Activated CD8-positive, alpha-beta T cell treated with anti-CD3 and anti-CD28 coated beads for 36 hours (primary cell): ENCODE data around the gene APCDD1. TPM values are rescaled to one million over a fixed set of nuclear protein-coding genes. Genes with fewer than 3 reads are reported as not detected.

Experiments
- ATAC-seq: fragments of 200-7000 bp; cut with Tn5 transposase; one replicate; pipeline ENCODE4 v1.10.0; 2021; ENCODE audit warnings: mild to moderate bottlenecking, moderate library complexity
- CTCF ChIA-PET: fragments of 350-600 bp; sonication (Branson Sonifier 250); formaldehyde crosslinking; loops from one replicate; lab custom pipeline; 2021; ENCODE audit warnings: antibody characterized with exemption; lab: Charles Lee
- POLR2A ChIA-PET: fragments of 350-600 bp; sonication (Branson Sonifier 250); formaldehyde crosslinking; loops from one replicate; lab custom pipeline; 2021; ENCODE audit warnings: antibody characterized with exemption; lab: Charles Lee
- DNase-seq: peaks from one replicate; pipeline ENCODE4 v3.0.0-alpha.2; 2020
- H3K27ac Mint-ChIP-seq: one replicate; pipeline ENCODE4 v1.8.0; 2021; ENCODE audit warnings: mild to moderate bottlenecking, mixed read lengths
- H3K27me3 Mint-ChIP-seq: one replicate; pipeline ENCODE4 v1.8.0; 2021; ENCODE audit warnings: mixed read lengths
- H3K36me3 Mint-ChIP-seq: one replicate; pipeline ENCODE4 v1.8.0; 2021; ENCODE audit warnings: low read depth, mixed read lengths
- H3K4me1 Mint-ChIP-seq: one replicate; pipeline ENCODE4 v1.8.0; 2021; ENCODE audit warnings: low read depth, mixed read lengths
- H3K4me3 Mint-ChIP-seq: one replicate; pipeline ENCODE4 v1.8.0; 2021; ENCODE audit warnings: mild to moderate bottlenecking, moderate library complexity, mixed read lengths
- H3K9me3 Mint-ChIP-seq: one replicate; pipeline ENCODE4 v1.8.0; 2021; ENCODE audit warnings: mixed read lengths
- CTCF ChIP-seq: fragments of 200-600 bp; IDR thresholded peaks from one replicate; pipeline ENCODE4 v1.8.0; 2022; ENCODE audit warnings: antibody characterized with exemption, mild to moderate bottlenecking
- intact Hi-C: fragments of 100-400 bp; cut with micrococcal nuclease; formaldehyde crosslinking; loops from one replicate; pipeline ENCODE4 v1.10.0; 2022
- total RNA-seq, 2 experiments: library from RNA; stranded (reverse); gene quantifications; one replicate each; pipeline ENCODE4 v1.2.3, GENCODE V29; 2021

APCDD1 gene
- total RNA-seq, 2 experiments from 2014 or later: not detected

- POLR2A ChIA-PET: no interaction called here
- CTCF ChIA-PET: no interaction called here
These were observed 17.1 kb downstream of the APCDD1 start for GRCh38 chr18:10471574-10471973.

GRCh38 chr18:10473132-10473531 lies 18.7 kb downstream of the APCDD1 start:
- no peaks in the 10 kb centered on the region for H3K36me3 Mint-ChIP-seq
- ChIA-PET POLR2A (no interaction called here), CTCF (no interaction called here)
- H3K4me3 Mint-ChIP-seq: no peak overlapping the region
- H3K4me1 Mint-ChIP-seq: no peaks in the 10 kb centered on the region
- intact Hi-C loops: no loop called here
- no peak overlapping the region for H3K27ac Mint-ChIP-seq
- ATAC-seq (no peak), DNase-seq (no peak)
- H3K27me3 Mint-ChIP-seq: peaks cover 3% of the 10 kb centered on the region
- no peaks in the 10 kb centered on the region for H3K9me3 Mint-ChIP-seq
- no peak for TF ChIP-seq CTCF

More at GRCh38 chr18:10471574-10471973, 17.1 kb downstream of the APCDD1 start:
- DNase-seq: no peak
- intact Hi-C loops: no loop called here
- Mint-ChIP-seq H3K4me3 (no peak overlapping the region), H3K4me1 (no peaks in the 10 kb centered on the region), H3K9me3 (no peaks in the 10 kb centered on the region), H3K27ac (no peak overlapping the region), H3K36me3 (no peaks in the 10 kb centered on the region), H3K27me3 (peaks cover 4% of the 10 kb centered on the region)
- TF ChIP-seq CTCF: no peak
- no peak for ATAC-seq

- peaks cover 3% of the 10 kb centered on the region for H3K27me3 Mint-ChIP-seq
- no peaks in the 10 kb centered on the region for H3K4me1 Mint-ChIP-seq
- ATAC-seq (no peak), DNase-seq (no peak)
- no peak overlapping the region for H3K4me3 Mint-ChIP-seq
- H3K9me3 Mint-ChIP-seq: no peaks in the 10 kb centered on the region
- ChIA-PET CTCF (no interaction called here), POLR2A (no interaction called here)
- H3K36me3 Mint-ChIP-seq: no peaks in the 10 kb centered on the region
- H3K27ac Mint-ChIP-seq: no peak overlapping the region
- no peak for TF ChIP-seq CTCF
- intact Hi-C loops: no loop called here
These were observed 19.9 kb downstream of the APCDD1 start for GRCh38 chr18:10474309-10474708.

- CTCF ChIA-PET: no interaction called here
- peaks cover 3% of the 10 kb centered on the region for H3K27me3 Mint-ChIP-seq
- no peaks in the 10 kb centered on the region for H3K9me3 Mint-ChIP-seq
- no peak for ATAC-seq
- H3K4me1 Mint-ChIP-seq: no peaks in the 10 kb centered on the region
- POLR2A ChIA-PET: interaction anchor here (0.6 to 0.9 kb wide), 2 partner anchors 8 to 19 kb away, joined by 3 read pairs; no protein-coding TSS in a partner anchor
- H3K36me3 Mint-ChIP-seq: no peaks in the 10 kb centered on the region
- no peak overlapping the region for H3K4me3 Mint-ChIP-seq
- no peak for DNase-seq
- no peak for TF ChIP-seq CTCF
- no peak overlapping the region for H3K27ac Mint-ChIP-seq
- intact Hi-C loops: no loop called here
These were observed 20.8 kb downstream of the APCDD1 start for GRCh38 chr18:10475276-10475653.

- DNase-seq (no peak), ATAC-seq (no peak)
- H3K4me3 Mint-ChIP-seq: no peak overlapping the region
- H3K9me3 Mint-ChIP-seq: no peaks in the 10 kb centered on the region
- H3K36me3 Mint-ChIP-seq: no peaks in the 10 kb centered on the region
- H3K4me1 Mint-ChIP-seq: no peaks in the 10 kb centered on the region
- H3K27ac Mint-ChIP-seq: no peak overlapping the region
- ChIA-PET CTCF (interaction anchor here (1.0 to 1.1 kb wide), 2 partner anchors 15 to 26 kb away, joined by 3 read pairs; no protein-coding TSS in a partner anchor), POLR2A (interaction anchor here (0.6 kb wide), 2 partner anchors 8 to 420 kb away, joined by 3 to 4 read pairs; no protein-coding TSS in a partner anchor)
- intact Hi-C loops: no loop called here
- H3K27me3 Mint-ChIP-seq: peaks cover 3% of the 10 kb centered on the region
- TF ChIP-seq CTCF: no peak
These were observed 21.3 kb downstream of the APCDD1 start for GRCh38 chr18:10475654-10476291.
